Left renal cortex interstitium (tissue), 4 donors: Measurements from ENCODE around the gene EPHB2. TPM values are rescaled to one million over a fixed set of nuclear protein-coding genes. Genes with fewer than 3 reads are reported as not detected.
"Not testable (repeated sequence)": the region's sequence is repeated elsewhere in the genome, so short reads cannot be mapped to it uniquely, and the experiment has no call there.

Experiments used
- DNase-seq, 4 donors: peaks; one replicate each; pipeline ENCODE4 v3.0.0-alpha.2; 2013; ENCODE audit warnings: low read depth in 4 of 4, low spot score in 2 of 4, missing footprints in 1 of 4
- polyA plus RNA-seq, 4 donors: library from polyadenylated mRNA; unstranded; fragments of 120-200 nt; gene quantifications; one replicate each; pipeline ENCODE4 v1.2.1, GENCODE V29; 2013; ENCODE audit not compliant: insufficient read length in 4 of 4

Gene EPHB2
- polyA plus RNA-seq, 4 donors: 9.5 to 15.4 (median 12.6) TPM

GRCh38 chr1:22689505-22689904, 21.1 kb upstream of the EPHB2 start:
- peak in 2 of 4 donors; percentile 42 to 49 for DNase-seq

GRCh38 chr1:22691031-22691753, 19.4 kb upstream of the EPHB2 start:
- no peak for DNase-seq

GRCh38 chr1:22694172-22694571, 16.5 kb upstream of the EPHB2 start:
- DNase-seq: no peak

GRCh38 chr1:22696610-22697009, 14.0 kb upstream of the EPHB2 start:
- DNase-seq: no peak

GRCh38 chr1:22697980-22698379, 12.7 kb upstream of the EPHB2 start:
- no peak for DNase-seq

GRCh38 chr1:22699681-22700520, 10.7 kb upstream of the EPHB2 start:
- DNase-seq: no peak

- no peak for DNase-seq
These were observed 8.1 kb upstream of the EPHB2 start for GRCh38 chr1:22702296-22703085.

GRCh38 chr1:22704440-22705067, 6.1 kb upstream of the EPHB2 start:
- DNase-seq: peak in 3 of 4 donors; percentile 54 to 76 (median 63)

- no peak for DNase-seq
These were observed 5.1 kb upstream of the EPHB2 start for GRCh38 chr1:22705586-22705985.

- not testable (repeated sequence) for DNase-seq
These were observed 4.5 kb upstream of the EPHB2 start for GRCh38 chr1:22706100-22706499.

GRCh38 chr1:22708777-22709176, 1.9 kb upstream of the EPHB2 start:
- DNase-seq: no peak

- DNase-seq: no peak
These were observed 1.4 kb upstream of the EPHB2 start for GRCh38 chr1:22709227-22709626.

GRCh38 chr1:22709891-22710700, 543 bp upstream of the EPHB2 start:
- peak in 1 of 4 donors; percentile 45 for DNase-seq

GRCh38 chr1:22711071-22711470, 432 bp downstream of the EPHB2 start:
- DNase-seq: no peak

- no peak for DNase-seq
These were observed 1.2 kb downstream of the EPHB2 start for GRCh38 chr1:22711591-22712501.

- no peak for DNase-seq
These were observed 2.0 kb downstream of the EPHB2 start for GRCh38 chr1:22712502-22713271.

- DNase-seq: no peak
These were observed 3.8 kb downstream of the EPHB2 start for GRCh38 chr1:22714455-22714854.
